DMS79 (cell line): ENCODE data around the gene UBE2V1.

Experiments
- DNase-seq: peaks from one replicate; lab custom pipeline; 2025; lab: John Stamatoyannopoulos, UW

UBE2V1 gene

GRCh38 chr20:50062006-50062838 is 50.7 kb downstream of the UBE2V1 start:
- DNase-seq = no peak

- no peak for DNase-seq
These were observed 51.6 kb downstream of the UBE2V1 start for GRCh38 chr20:50061151-50062005.

- DNase-seq = no peak
These were observed 54.1 kb downstream of the UBE2V1 start for GRCh38 chr20:50058662-50059402.

DNA sequence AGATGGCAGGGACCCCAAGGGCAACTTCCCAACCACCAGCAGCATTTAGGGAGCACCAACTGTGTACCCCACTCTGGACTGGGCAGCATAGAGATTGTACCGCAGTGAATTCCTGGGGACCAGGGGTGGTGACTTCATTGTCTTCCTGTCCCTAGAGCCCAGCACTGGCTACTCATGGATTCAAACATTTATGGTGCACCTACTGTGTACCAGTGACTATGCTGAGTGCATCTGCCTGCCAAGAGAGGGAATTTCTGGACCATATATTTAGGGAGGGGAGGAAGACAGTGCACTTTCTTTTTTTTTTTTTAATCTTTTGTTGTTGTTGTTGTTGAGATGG is 55.3 kb downstream of the UBE2V1 start:
- no peak for DNase-seq

- DNase-seq = no peak
These were observed 55.8 kb downstream of the UBE2V1 start for GRCh38 chr20:50056951-50057713.

DNA sequence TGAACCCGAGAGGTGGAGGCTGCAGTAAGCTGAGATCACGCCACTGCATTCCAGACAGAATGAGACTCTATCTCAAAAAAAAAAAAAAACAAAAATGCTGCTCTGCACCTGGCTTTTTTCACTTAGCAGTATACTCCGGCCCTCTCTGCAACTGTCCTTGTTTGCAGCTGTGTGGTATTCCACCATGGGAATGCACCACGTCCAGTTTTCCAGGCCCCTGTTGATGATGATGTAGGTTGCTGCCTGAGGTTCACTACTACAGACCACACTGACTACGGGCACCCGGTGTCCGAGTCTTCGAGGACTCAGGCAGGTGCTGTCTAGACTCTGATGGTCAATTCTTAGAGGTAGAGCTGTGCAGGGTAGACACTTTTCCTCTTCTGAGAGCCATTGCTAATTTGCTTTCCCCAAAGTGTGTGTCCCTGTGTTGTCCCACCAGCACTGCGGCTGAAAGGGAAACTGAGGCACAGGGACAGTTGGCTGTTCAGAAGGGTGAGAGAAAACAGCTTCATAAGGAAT is 56.5 kb downstream of the UBE2V1 start:
- no peak for DNase-seq

DNA sequence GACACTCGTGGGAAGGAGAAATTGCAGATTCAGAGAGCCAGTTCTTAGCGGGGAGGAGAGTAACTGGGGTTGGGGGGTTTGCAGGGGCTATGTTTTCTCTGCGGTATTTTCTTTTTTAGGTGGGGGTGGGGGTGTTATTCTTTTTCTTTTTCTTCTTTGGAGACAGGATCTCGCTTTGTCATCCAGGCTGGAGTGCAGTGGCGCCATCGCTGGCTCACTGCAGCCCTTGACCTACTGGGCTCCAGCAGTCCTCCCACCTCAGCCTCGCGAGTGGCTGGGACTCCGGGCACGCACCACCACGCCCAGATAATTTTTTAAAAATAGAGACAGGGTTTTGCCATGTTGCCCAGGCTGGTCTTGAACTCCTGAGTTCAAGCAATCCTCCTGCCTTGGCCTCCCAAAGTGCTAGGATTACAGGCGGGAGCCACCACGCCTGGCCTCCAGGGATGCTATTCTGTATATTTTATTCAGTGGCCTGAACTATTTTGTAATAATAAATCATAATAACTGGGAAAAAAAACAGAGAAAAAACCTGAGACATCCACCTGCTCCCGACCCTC is 57.3 kb downstream of the UBE2V1 start:
- DNase-seq = no peak

- no peak for DNase-seq
These were observed 58.1 kb downstream of the UBE2V1 start for GRCh38 chr20:50054626-50055511.

- DNase-seq = no peak
These were observed 58.8 kb downstream of the UBE2V1 start for GRCh38 chr20:50054231-50054547.

DNA sequence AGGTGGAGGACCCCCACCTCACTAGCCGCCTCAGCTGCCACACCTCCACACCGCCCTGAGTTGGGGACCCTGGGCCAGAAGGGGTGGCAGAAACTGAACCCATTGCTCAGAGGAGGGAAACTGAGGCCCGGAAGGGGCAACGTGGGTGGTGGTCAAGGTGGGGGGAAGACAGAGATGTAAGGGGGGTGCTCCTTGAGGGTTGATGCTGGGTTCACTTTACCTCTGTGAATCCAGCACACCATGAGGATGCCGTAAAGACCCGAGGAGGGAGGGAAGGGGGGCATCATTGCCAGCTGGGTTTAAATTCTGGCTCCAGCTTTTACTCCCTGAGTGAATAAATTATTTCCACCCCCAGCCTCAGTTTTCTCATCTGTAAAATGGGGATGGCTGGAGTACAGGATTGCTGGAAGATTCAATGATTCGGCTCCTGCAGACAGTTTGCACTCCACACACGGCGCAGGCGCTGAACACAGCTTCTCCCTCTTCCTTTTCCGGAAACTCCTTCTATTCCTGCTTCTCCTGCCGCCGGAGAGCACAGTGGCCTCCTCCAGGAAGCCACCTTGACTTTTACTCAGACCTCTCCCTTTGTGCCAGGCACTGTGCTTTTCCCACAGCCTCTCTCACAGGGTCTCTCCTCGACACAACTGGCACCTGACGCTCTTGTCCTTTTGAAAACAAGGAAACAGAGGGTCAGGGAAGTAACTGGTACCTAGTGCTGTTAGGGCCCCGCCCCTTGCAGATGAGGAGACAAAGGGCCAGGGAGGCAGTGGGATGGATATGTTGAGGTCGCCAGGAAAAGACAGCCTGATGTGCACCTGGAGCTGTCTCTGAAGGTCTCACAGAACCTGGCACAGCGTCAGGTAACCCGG is 59.4 kb downstream of the UBE2V1 start:
- DNase-seq = no peak

- DNase-seq = no peak
These were observed 60.2 kb downstream of the UBE2V1 start for GRCh38 chr20:50052550-50053361.

- DNase-seq = no peak
These were observed 62.2 kb downstream of the UBE2V1 start for GRCh38 chr20:50050660-50051308.

GRCh38 chr20:50050214-50050613 is 62.7 kb downstream of the UBE2V1 start:
- no peak for DNase-seq

GRCh38 chr20:50049442-50050026 is 63.4 kb downstream of the UBE2V1 start:
- DNase-seq = no peak

- no peak for DNase-seq
These were observed 64.4 kb downstream of the UBE2V1 start for GRCh38 chr20:50048420-50049166.

- DNase-seq = no peak
These were observed 68.5 kb downstream of the UBE2V1 start for GRCh38 chr20:50044353-50044960.
